K562 (cell line): Measurements from ENCODE around the gene ZNF609. TPM values are rescaled to one million over a fixed set of nuclear protein-coding genes. Genes with fewer than 3 reads are reported as not detected.

Experiments
- AFF1 ChIP-seq, 2 experiments: fragments of 450-650 bp; IDR thresholded peaks; 2 replicates each; pipeline ENCODE4 v1.6.1; 2018; ENCODE audit warnings: mild to moderate bottlenecking in 2 of 2, low read depth in 1 of 2; ENCODE audit not compliant: partially characterized antibody in 2 of 2
- ATF3 ChIP-seq, 2 experiments: fragments of 450-650 bp in 1 of 2; sonication (generic) in 1 of 2; formaldehyde crosslinking in 1 of 2; IDR thresholded peaks in 1 of 2; conservative IDR thresholded peaks in 1 of 2; 2 replicates each; pipeline versions ENCODE4 v1.6.1 to v1.8.1; 2016 to 2023; ENCODE audit warnings: mild to moderate bottlenecking in 2 of 2, moderate library complexity in 2 of 2, inconsistent platforms in 1 of 2, missing genetic modification reagents in 1 of 2
- CBFA2T2 ChIP-seq: fragments of 450-650 bp; conservative IDR thresholded peaks from 2 replicates; pipeline ENCODE4 v1.6.1; 2017; ENCODE audit warnings: mild to moderate bottlenecking
- DACH1 ChIP-seq: fragments of 450-650 bp; IDR thresholded peaks from 2 replicates; pipeline ENCODE4 v1.6.1; 2018; ENCODE audit not compliant: partially characterized antibody
- GABPB2 ChIP-seq: fragments of 250-450 bp; sonication (Bioruptor Pico); conservative IDR thresholded peaks from 2 replicates; pipeline ENCODE4 v1.5.1; 2021; ENCODE audit warnings: mild to moderate bottlenecking
- HIVEP1 ChIP-seq: fragments of 250-450 bp; sonication (Bioruptor Pico); IDR thresholded peaks from 2 replicates; pipeline ENCODE4 v1.4.0; 2020; ENCODE audit warnings: mild to moderate bottlenecking
- HNRNPLL ChIP-seq: fragments of 200-400 bp; formaldehyde crosslinking; IDR thresholded peaks from 2 replicates; pipeline ENCODE4 v1.6.1; 2017; ENCODE audit warnings: low read length, low read depth, mild to moderate bottlenecking; ENCODE audit not compliant: poor library complexity, severe bottlenecking
- IRF1 ChIP-seq: sonication (generic); formaldehyde crosslinking; IDR thresholded peaks from 2 replicates; pipeline ENCODE4 v1.8.0; 2022; ENCODE audit warnings: missing genetic modification reagents, mild to moderate bottlenecking, borderline replicate concordance
- MLX ChIP-seq, 2 experiments: fragments of 450-650 bp in 1 of 2; sonication (generic) in 1 of 2; formaldehyde crosslinking; conservative IDR thresholded peaks; 2 replicates each; pipeline versions ENCODE4 v1.4.0 to v1.8.1; 2020 to 2022; ENCODE audit warnings: mild to moderate bottlenecking in 1 of 2, missing genetic modification reagents in 1 of 2
- MNT ChIP-seq, 2 experiments: fragments of 450-650 bp; conservative IDR thresholded peaks; 2 replicates each; pipeline ENCODE4 v1.6.1; 2017; ENCODE audit warnings: mild to moderate bottlenecking in 2 of 2, moderate library complexity in 2 of 2
- PYGO2 ChIP-seq: fragments of 450-650 bp; IDR thresholded peaks from 2 replicates; pipeline ENCODE4 v1.6.1; 2016; ENCODE audit warnings: mild to moderate bottlenecking, missing genetic modification characterization, moderate library complexity, missing compliant biosample characterization
- RAD51 ChIP-seq: fragments of 450-650 bp; IDR thresholded peaks from 2 replicates; pipeline ENCODE4 v1.7.1; 2016; ENCODE audit warnings: low read depth, mild to moderate bottlenecking, borderline replicate concordance
- SMARCE1 ChIP-seq: fragments of 450-650 bp; IDR thresholded peaks from 2 replicates; pipeline ENCODE4 v1.7.1; 2016; ENCODE audit warnings: mild to moderate bottlenecking
- ZFPM2 ChIP-seq: fragments of 250-450 bp; sonication (Bioruptor Pico); IDR thresholded peaks from 2 replicates; pipeline ENCODE4 v1.5.1; 2022; ENCODE audit warnings: mild to moderate bottlenecking
- ZNF197 ChIP-seq: fragments of 200-800 bp; sonication (Bioruptor generic); IDR thresholded peaks from 2 replicates; pipeline ENCODE4 v1.6.1; 2016; ENCODE audit warnings: low read depth, missing genetic modification characterization, missing compliant biosample characterization
- ZNF212 ChIP-seq: fragments of 450-650 bp; formaldehyde crosslinking; IDR thresholded peaks from 2 replicates; pipeline ENCODE4 v1.4.0; 2020; ENCODE audit warnings: mild to moderate bottlenecking
- ZNF347 ChIP-seq: fragments of 450-650 bp; formaldehyde crosslinking; IDR thresholded peaks from 2 replicates; pipeline ENCODE4 v1.4.0; 2020; ENCODE audit warnings: low read depth, mild to moderate bottlenecking, moderate library complexity
- ZNF384 ChIP-seq: IDR thresholded peaks from 2 replicates; pipeline ENCODE4 v1.6.1; 2012; ENCODE audit warnings: low read depth, low read length, improper control_type of control experiment
- ZNF699 ChIP-seq: fragments of 250-450 bp; sonication (Bioruptor Pico); IDR thresholded peaks from 2 replicates; pipeline ENCODE4 v1.8.0; 2021; ENCODE audit warnings: mild to moderate bottlenecking, moderate library complexity; ENCODE audit not compliant: insufficient replicate concordance
- polyA plus RNA-seq, 8 experiments: library from polyadenylated mRNA; depleted of rRNA in 4 of 8; stranded (reverse) in 5 of 8; unstranded in 3 of 8; fragments of >200 nt; fragmentation: Nextera tagmentation in 2 of 8; fragmentation: Illumina TruSeq in 1 of 8; extraction: Ambion mirVana in 2 of 8; extraction: Trizol in 1 of 8; gene quantifications; 2 replicates each; pipeline versions ENCODE4 v1.2.1 to v1.2.3, GENCODE V29; 2011 to 2014; ENCODE audit warnings: inconsistent platforms in 1 of 8, missing spikeins in 1 of 8
- total RNA-seq, 7 experiments: library from RNA; depleted of rRNA in 6 of 7; stranded (reverse); fragments of >200 nt in 6 of 7; fragmentation: Illumina TruSeq in 2 of 7; extraction: Trizol in 2 of 7; gene quantifications; 2 replicates each; pipeline versions ENCODE4 v1.2.1 to v1.2.3, GENCODE V29; 2011 to 2021; ENCODE audit warnings: low replicate concordance in 1 of 7

ZNF609 gene
- total and polyA plus RNA-seq, 9 of the 15 experiments (the other 6 are each of a cell fraction or from before 2014, with no cell fraction given) = 3.0 to 38.7 (median 17.8) TPM

GRCh38 chr15:64459066-64459781 is 1.2 kb upstream of the ZNF609 start (continued):
- TF ChIP-seq MLX (CRISPR knock-in tag; conservative IDR thresholded peaks at IDR 0.05) = no peak
- no peak for TF ChIP-seq ZFPM2 (CRISPR knock-in tag)
- TF ChIP-seq ZNF347 (CRISPR knock-in tag) = no peak
- no peak for TF ChIP-seq HNRNPLL
- TF ChIP-seq HIVEP1 = no peak
- peak; percentile 28; the same call in 1 of the 2 replicates for TF ChIP-seq RAD51
- no peak for TF ChIP-seq PYGO2 (tag)
- no peak for TF ChIP-seq ZNF197 (CRISPR knock-in tag)
- no peak for TF ChIP-seq IRF1 (CRISPR knock-in tag)
- TF ChIP-seq AFF1 (IDR thresholded peaks at IDR 0.05; ENCODE audit: low read depth in 1 of 2, partially characterized antibody in 2 of 2) = no peak
- TF ChIP-seq MNT (conservative IDR thresholded peaks at IDR 0.05) = no peak
- no peak for TF ChIP-seq ZNF699 (CRISPR knock-in tag)
- no peak for TF ChIP-seq ZNF384
- no peak for TF ChIP-seq DACH1
- TF ChIP-seq CBFA2T2 = 0 out of 2 replicates have a peak, but pooled peaks have one; percentile 34
- peak; percentile 32; the same call in 1 of the 2 replicates for TF ChIP-seq SMARCE1
- no peak for TF ChIP-seq GABPB2 (CRISPR knock-in tag)
- no peak for TF ChIP-seq ZNF212 (CRISPR knock-in tag)
- peak; percentile 63; the same call in 1 of the 2 replicates for TF ChIP-seq ATF3 (IDR thresholded peaks at IDR 0.05)
- no peak for TF ChIP-seq ATF3 (CRISPR knock-in tag; conservative IDR thresholded peaks at IDR 0.05)
